NCI-H1048 (cell line): ENCODE measurements around the gene KMT2C.
"Not testable (repeated sequence)": the region's sequence is repeated elsewhere in the genome, so short reads cannot be mapped to it uniquely, and the experiment has no call there.

ENCODE experiments used
- DNase-seq: peaks from one replicate; lab custom pipeline; 2025; lab: John Stamatoyannopoulos, UW

The KMT2C gene

DNA sequence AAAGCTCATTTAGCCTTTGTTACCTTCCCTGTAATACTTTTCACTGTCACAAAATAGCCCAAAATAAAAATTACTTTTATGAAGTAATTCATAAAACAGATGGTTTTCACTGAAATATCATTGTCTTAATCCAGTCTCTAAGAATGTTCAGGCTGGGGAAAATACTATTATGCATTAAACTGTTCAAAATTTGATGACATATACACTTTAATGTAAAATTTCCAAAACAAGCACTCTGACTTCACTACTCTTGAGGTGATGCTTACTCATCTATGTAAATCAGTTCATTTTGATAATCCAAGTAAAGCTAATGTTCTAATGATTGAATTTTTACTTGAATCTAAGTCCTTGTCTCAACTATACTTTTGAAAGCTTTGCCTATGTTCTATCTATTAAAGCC lies 127.9 kb downstream of the KMT2C start:
- no peak for DNase-seq

DNA sequence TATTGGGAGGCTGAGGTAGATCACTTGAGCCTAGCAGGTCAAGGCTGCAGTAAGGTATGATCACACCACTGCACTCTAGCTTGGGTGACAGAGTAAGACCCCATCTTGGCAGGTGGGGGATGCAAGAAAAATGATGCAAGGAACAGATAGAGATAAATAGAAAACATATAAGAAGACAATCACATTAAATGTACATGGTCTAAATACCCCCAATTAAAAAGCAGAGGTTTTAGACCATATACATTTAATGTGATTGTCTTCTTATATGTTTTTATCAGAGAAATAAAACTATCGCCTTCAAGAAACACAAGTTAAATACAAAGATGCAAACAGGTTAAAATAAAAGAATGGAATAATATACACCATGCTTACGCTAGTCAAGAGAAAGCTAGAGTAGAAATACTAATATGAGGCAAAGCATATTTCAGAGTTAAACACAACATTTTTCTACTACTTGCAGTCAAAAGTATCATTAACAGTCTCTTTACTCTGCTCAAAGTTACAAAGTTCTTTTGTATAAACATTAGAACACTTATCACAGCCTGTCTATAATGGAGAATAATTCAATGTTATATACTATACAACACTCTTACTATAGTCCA lies 136.2 kb downstream of the KMT2C start:
- not testable (repeated sequence) for DNase-seq

DNA sequence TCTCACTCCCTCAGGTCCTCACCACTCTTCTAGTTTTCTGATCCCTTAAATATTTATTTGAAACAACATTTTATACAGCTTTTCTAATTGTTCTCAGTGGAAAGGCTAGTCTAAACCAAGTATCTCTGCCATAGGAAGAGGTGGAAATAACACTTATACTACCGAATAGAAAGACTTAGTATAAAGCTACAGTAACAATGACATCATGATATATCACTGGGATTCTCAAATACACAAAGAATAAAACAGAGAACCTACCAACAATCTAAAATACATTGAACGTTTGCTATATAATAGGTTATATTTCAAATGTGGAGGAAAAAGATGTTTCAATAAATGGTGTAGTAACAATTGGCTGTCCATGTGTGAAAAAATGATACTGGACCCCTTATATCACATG lies 142.9 kb downstream of the KMT2C start:
- DNase-seq, result no peak

DNA sequence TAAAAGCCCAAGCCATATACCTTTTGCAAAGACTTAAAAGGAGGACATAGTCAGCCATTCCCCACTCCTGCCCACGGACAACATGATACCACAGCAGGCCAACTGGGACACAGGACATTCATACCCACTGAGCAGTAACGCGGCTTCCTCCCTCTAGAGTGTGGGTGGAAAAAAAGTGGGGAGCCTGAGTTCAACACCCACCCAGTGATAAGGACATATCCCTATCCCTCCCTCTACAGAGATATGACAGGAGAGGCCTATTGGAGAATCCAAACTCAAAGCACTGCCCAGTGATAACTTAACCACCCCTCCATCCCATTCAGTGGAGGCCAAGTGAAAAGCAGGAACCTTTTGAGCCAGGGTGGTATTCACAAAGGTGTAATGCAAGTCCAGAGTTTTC lies 148.8 kb downstream of the KMT2C start:
- DNase-seq, result not testable (repeated sequence)

DNA sequence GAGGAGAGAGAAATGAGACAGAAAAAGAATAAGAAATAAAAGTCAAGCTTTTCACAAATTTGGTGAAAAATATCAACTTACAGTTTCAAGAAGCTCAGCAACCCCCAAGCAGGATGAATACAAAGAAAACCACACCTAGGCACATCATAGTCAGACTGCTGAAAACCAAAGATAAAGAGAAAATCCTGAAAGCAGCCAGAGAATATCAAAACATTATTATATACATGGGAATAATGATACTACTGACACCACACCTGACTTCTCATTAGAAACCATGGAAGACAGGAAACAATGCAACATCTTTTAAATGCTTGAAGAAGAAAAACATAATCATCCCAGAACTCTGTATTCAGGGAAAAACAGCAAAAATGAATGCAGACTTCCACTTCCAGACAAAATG lies 149.6 kb downstream of the KMT2C start:
- not testable (repeated sequence) for DNase-seq

DNA sequence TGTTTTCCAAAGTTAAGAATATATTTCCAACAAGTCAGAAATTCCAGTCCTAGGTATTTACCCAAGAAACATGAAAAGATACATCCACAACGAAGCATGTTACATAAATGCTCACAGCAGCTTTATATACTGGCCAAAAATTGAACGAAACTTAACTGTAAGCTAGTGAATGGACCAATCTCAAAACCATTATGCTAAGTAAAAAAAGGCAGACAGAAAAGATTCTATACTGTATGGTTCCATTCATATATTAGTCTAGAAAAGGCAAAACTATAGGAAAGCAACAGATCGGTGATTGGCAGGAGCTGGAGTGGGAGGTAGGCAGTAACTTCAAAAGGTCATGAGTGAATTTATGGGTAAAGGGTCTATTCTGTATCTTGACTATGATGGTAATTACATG lies 150.8 kb downstream of the KMT2C start:
- not testable (repeated sequence) for DNase-seq

DNA sequence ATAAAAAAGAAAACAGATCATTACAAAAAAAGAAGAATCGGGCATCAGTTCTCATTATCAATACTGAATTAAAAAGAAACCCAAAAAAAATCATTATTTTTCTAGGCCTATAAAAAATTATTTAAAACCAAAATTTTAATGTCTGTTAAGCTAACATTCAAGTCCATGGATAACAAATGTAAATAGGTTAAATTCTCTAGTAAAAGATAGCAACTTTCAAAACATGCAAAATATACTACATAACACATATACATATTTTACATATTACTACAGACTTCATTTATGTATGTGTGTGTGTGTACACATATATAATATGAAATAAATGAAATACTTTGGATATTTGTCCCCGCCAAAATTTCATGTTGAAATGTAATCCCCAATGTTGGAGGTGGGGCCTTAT lies 158.1 kb downstream of the KMT2C start:
- DNase-seq, result not testable (repeated sequence)

DNA sequence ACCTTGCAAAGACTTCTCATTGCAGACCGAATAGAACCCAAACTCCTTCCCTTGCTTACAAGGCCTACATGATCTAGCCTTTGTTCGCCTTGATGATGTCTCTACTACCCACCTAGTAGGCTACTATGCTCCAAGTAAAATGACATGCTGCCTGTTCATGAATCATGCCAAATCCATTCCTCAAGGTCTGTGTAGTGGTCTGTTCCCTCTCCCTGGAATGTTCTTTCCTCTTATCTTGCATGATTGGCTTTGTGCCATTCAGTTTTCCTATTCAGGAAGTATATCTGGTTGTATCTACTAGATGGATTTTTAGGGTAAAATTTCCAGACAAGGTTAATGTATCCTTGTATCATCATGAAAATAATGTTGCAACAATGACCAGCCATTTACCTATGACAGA lies 165.4 kb downstream of the KMT2C start:
- DNase-seq, result not testable (repeated sequence)

DNA sequence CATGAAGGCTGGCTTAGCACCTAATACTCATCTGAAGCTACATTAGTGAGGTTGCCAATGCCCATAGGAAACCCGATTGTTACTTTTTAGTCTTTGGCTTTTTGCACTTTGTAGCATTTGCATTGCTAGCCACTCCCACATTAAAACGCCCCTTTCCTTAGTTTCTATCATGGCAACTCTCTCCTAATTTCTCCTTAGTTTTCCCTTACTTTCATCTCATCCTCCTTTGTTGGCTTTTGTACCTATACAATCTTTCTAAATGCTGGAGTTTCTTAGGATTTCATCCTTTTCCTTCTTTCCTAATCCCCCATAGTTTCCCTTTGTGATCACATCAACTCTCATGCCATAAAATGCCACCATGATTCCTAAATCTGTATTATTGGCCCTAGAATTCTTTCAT lies 168.9 kb downstream of the KMT2C start:
- DNase-seq, result not testable (repeated sequence)

DNA sequence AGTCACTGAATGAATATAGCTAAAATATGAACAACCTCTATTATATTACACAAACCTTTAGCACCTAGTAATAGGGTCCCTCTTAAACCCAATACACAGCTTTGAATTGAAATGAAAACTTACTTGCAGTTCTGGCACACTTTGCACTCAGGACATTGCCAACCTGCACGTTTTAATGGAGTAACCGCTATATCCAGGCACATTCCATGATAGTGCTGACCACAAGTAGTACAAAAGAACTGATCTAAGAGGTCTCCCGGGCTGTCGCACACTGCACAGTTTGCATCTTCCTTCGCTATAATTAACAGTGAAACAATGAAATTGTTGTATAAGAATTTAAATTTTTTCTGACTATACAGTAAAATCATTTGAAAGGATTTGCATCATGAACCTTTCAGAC lies 170.9 kb downstream of the KMT2C start:
- DNase-seq, result not testable (repeated sequence)

DNA sequence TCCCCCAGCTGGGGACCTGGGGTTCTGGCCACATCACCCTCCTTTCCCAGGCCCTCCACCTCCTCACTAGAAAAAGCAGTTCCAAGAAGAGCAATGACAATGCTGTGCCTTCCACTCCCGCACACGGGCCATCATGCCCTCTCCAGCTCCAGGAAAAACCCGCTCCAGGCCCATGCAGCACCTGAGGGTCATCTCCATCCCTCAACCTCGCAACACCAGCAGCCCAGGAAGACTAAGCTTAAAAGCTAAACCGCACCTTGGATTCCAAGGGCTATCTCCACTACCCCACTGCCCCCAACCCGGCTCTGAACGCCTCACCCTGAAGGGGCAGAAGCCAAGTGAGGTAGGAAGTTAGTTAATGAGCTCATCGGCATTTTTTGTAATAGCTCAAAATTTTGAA lies 173.7 kb downstream of the KMT2C start:
- not testable (repeated sequence) for DNase-seq

DNA sequence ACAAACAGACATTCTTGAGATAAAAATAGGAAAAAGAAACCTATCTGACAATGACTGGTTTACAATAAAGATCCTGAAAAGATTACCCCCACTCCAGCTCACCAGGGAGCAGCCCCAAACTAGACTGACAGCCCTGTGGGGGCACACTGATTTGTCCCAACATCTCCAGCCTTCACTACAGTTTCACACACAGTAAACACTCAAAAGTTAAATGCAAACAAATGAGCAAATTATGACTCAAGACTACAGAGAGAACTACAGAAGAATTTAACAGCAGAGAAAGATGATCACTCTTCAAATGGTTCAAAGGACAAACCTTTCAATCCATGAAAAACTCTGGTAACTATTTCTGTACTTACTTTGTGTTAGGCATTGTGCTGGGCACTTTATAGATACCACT lies 176.2 kb downstream of the KMT2C start:
- DNase-seq, result not testable (repeated sequence)

DNA sequence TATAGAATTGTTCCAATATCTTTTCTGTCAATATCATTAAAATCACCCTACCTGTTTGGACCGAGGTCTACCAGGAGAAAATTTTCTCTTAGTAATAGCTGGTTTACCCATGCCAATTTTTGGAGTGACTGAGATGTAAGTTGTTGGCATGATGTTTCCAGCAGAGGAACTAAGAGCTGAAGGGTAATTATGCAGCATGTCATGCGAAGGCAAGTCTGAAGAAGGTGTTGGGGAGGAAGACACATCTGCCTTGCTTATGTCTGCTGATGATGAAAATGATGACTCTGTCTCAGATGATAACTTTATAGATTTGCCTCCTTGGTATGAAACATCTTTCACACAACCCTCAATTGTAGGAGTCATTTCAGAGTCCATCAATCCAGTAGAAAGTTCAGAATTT lies 188.0 kb downstream of the KMT2C start:
- not testable (repeated sequence) for DNase-seq

DNA sequence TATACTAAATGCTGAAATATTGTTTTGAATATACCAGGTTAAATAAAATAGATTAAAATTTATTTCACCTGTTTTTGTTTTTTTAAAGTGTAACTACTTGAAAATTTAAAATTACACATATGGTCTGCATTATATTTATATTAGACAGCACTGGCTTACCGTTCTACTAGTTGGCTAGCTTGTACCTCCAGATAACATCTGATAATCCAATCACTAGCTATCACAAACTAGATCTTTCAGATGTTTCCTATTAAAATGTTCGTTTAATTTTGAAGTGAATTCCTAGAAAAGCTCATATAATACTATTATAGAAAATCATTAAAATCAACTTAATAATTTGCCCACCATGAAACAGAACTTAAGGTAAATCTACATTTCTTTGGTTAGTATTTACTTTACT lies 190.4 kb downstream of the KMT2C start:
- not testable (repeated sequence) for DNase-seq

DNA sequence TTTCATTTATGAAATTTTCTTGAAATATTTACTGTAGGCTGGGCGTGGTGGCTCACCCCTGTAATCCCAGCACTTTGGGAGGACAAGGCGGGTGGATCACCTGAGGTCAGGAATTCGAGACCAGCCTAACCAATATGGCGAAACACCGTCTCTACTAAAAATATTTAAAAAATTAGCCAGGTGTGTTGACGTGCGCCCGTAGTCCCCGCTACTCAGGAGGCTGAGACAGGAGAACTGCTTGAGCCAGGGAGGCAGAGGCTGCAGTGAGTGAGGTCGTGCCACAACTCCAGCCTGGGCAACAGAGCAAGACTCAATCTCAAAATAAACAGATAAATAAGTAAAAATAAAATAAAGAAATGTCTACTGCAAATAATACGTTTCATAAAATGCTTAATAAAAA lies 192.3 kb downstream of the KMT2C start:
- not testable (repeated sequence) for DNase-seq

DNA sequence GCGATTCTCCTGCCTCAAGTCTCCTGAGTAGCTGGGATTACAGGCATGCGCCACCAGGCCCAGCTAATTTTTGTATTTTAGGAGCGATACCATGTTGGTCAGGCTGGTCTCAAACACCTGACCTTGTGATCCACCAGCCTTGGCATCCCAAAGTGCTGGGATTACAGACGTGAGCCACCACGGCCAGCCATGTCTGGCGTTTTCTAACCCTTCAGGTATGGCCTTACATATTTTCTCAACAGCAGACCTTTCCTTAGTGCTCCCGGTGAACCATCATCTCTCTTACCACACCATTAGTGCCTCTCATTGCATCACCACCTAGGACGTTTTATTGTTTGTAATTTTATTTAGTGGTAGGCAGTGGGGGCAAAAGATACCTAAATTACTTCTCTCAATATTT lies 194.5 kb downstream of the KMT2C start:
- DNase-seq, result not testable (repeated sequence)

DNA sequence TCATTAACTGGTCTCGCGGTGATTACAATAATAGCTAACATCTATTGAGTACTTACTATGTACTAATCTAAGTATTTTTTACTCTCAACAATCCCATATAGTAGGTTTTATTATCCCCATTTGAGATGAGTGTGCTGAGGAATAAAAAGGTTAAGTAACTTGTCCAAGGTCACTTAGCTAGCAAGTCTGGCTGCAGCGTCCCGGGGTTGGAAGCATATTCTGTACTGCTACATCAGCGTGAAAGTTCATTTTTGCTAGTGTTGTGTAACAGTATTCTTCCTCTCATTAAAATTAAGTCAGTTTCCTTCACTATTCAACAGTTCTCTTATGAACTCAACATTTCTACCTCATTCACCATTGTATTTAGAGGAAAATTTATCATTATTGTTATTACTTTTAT lies 199.5 kb downstream of the KMT2C start:
- DNase-seq, result not testable (repeated sequence)

DNA sequence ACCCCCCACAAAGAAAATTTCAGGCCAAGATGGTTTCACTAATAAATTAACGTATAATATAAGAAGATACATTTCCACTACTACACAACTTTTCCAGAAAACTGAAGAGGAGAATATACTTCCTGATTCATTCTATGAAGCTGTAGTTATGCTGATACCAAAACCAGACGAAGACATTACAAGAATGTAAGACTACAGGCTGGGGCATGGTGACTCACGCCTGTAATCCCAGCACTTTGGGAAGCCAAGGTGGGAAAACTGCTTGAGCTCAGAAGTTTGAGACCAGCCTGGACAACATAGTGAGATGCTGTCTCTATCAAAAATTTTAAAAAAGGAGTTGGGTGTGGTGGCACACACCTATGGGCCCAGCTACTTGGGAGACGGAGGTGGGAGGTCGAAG lies 201.4 kb downstream of the KMT2C start:
- DNase-seq, result not testable (repeated sequence)

DNA sequence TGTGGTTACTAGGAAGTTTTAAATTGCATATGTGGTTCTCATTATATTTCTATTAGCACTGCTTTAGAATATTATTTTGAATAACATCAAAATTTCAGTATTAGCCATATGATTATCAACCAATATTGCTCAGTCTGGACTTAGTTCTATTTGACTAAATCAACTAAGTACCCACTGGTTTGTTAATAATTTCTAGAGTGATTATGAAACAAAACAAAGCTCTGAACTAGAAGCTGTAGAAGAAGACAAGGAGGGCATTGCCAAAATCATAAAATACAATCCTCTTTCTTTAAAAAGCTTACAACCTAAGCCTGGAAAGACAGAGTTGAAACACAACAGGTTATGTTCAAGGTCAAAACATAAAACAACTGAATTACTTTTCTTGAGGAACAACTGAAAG lies 204.7 kb downstream of the KMT2C start:
- DNase-seq, result no peak

DNA sequence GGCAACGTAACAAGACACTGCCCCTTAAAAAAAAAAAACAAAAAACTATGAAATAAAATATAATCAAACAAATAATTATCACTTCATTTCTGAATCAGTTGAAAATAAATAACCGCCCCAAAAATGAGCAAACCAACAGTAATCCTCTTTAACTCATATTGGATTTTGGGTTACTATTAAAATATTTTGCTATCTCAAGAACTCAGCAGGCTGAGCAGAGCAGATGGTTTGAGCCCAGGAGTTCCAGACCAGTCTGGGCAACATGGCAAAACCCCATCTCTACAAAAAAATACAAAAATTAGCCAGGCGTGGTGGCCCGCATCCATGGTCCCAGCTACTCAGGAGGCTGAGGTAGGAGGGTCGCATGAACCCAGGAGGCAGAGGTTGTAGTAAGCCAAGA lies 216.2 kb downstream of the KMT2C start:
- not testable (repeated sequence) for DNase-seq

DNA sequence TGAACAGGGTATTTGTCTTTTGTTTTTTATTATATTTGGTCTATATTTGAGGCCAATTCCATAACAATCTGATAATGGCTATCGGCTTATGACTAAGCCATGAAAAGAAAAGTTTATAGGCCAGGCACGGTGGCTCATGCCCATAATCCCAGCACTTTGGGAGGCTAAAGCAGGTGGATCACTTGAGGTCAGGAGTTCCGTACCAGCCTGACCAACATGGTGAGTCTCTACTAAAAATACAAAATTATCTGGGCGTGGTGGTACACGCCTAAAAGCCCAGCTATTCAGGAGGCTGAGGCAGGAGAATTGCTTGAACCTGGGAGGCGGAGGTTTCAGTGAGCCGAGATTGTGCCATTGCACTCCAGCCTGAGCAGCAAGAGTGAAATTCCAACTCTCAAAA lies 227.0 kb downstream of the KMT2C start:
- not testable (repeated sequence) for DNase-seq

DNA sequence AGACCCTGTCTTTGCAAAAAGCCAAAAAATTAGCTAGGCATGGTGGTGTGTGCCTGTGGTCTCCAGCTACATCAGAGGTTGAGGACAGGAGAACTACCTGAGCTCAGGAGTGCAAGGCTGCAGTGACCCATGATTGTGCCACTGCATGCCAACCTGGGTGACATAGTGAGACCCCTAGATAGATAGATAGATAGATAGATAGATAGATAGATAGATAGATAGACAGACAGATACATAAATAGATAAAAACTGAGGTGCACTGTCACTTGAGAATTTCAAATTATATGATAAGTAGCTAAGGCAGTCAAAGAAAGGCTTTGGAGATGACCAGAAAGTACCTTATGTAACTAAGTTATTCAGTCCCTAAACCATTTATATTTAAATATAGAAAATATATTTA lies 231.4 kb downstream of the KMT2C start:
- DNase-seq, result not testable (repeated sequence)

DNA sequence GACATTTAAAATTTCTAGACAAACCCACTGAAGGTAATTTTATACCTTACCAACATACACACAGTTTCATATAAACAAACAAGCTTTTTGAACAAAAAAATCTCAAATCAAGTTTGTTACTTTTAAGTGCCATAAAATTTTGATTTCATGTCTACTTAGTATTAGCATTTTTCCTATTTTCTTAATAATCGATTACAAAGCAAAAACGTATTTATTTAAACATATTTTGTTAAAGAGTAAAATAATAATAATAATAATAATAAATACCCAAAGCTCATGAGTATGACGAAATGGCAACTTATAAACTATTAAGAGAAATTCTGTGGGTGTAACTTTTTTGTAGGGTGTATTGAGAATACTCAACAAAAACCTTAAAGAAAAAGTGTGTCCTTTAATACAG lies 232.7 kb downstream of the KMT2C start:
- no peak for DNase-seq

DNA sequence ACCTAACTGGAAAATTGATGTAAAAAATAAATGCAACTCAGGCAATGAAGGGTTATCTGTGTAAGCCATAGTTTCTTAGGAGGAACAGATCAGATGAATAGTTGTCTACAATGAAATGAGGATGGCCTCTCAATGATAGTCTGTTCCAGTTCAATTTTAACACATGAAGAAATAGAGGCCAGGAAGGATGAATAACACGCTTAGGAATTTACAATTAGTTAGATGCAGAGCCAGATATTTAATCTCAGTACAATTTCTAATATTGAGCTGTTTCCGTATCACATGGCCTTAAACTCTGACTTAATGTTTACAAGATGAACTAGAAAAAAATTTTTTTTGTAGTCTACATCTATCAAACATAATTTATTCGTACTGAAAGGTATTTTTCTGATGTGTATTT lies 233.7 kb downstream of the KMT2C start:
- DNase-seq, result no peak

DNA sequence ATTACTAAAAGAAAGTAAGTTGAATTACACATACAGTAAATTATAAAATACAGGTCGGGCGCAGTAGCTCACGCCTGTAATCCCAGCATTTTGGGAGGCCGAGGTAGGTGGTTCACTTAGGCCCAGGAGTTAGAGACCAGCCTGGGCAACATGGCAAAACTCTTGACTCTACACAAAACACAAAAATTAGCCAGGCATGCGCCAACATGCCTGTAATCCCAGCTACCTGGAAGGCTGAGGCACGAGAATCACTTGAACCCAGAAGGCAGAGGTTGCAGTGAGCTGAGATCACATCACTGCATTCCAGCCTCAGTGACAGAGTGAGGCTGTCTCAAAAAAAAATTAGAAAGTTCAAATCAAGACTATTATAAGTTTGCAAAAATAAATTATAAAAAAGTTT lies 235.4 kb downstream of the KMT2C start:
- no peak for DNase-seq
